Measurements from ENCODE around the gene CHRNE.

DNA sequence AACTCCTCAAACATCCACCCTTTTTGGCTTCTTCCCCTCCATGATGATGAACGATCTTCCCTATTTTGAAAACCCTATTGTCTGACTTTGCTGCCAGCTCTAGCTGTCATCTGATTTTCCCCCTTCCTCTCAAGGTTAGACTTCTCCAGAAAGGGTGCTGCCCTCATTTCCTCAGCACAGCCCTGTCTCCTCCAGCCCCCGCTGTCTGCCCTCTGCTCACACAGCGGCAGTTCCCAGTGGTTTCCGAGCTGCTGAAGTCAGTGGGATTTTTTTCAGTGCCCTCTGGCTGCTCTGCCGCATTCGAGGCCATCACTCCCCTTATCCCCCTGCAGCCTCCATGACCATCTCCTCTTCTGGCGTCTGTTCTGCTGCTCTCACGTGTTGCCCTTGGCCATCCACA lies 30.1 kb downstream of the CHRNE start:
- TF ChIP-seq, protein P1, sequence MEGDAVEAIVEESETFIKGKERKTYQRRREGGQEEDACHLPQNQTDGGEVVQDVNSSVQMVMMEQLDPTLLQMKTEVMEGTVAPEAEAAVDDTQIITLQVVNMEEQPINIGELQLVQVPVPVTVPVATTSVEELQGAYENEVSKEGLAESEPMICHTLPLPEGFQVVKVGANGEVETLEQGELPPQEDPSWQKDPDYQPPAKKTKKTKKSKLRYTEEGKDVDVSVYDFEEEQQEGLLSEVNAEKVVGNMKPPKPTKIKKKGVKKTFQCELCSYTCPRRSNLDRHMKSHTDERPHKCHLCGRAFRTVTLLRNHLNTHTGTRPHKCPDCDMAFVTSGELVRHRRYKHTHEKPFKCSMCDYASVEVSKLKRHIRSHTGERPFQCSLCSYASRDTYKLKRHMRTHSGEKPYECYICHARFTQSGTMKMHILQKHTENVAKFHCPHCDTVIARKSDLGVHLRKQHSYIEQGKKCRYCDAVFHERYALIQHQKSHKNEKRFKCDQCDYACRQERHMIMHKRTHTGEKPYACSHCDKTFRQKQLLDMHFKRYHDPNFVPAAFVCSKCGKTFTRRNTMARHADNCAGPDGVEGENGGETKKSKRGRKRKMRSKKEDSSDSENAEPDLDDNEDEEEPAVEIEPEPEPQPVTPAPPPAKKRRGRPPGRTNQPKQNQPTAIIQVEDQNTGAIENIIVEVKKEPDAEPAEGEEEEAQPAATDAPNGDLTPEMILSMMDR (optimal IDR thresholded peaks at IDR 0.05 in 1 of 3, IDR thresholded peaks at IDR 0.05 in 1 of 3, conservative IDR thresholded peaks at IDR 0.05 in 1 of 3; ENCODE audit: extremely low read depth in 1 of 3, insufficient read depth in 2 of 3, low read length in 3 of 3), result no peak
- TF ChIP-seq EZH2 (IDR thresholded peaks at IDR 0.05; ENCODE audit: low read length), result no peak

Data from keratinocyte (primary cell).